Fibroblast of lung (primary cell): ENCODE results near the gene ZNF664. TPM values are rescaled to one million over a fixed set of nuclear protein-coding genes. Genes with fewer than 3 reads are reported as not detected.

Experiments used
- DNase-seq, 2 donors: peaks; one replicate each; pipeline versions ENCODE4 v3.0.0 to v3.0.0-alpha.2; 2010; ENCODE audit warnings: low read depth in 2 of 2
- H2AFZ ChIP-seq: 2 replicates; pipeline ENCODE4 v1.5.1; 2012; ENCODE audit warnings: low read length, control low read depth, inconsistent platforms
- H3K27ac ChIP-seq: 2 replicates; pipeline ENCODE4 v1.5.1; 2011; ENCODE audit warnings: low read length, control low read depth; ENCODE audit not compliant: insufficient read depth
- H3K27me3 ChIP-seq: 2 replicates; pipeline ENCODE4 v1.5.1; 2011; ENCODE audit warnings: mild to moderate bottlenecking, low read length; ENCODE audit not compliant: control insufficient read depth, insufficient read depth
- H3K36me3 ChIP-seq: 2 replicates; pipeline ENCODE4 v1.5.1; 2011; ENCODE audit warnings: low read length; ENCODE audit not compliant: control insufficient read depth, insufficient read depth
- H3K4me1 ChIP-seq: 2 replicates; pipeline ENCODE4 v1.5.1; 2011; ENCODE audit warnings: low read length; ENCODE audit not compliant: control insufficient read depth, insufficient read depth; ENCODE audit errors: extremely low read depth
- H3K4me2 ChIP-seq: 2 replicates; pipeline ENCODE4 v1.5.1; 2011; ENCODE audit warnings: low read length, control low read depth; ENCODE audit not compliant: insufficient read depth; ENCODE audit errors: extremely low read depth
- H3K4me3 ChIP-seq, 4 experiments: fragments of 200-600 bp in 1 of 4; sonication (generic) in 1 of 4; replicated peaks in 1 of 4; 2 replicates each; pipeline ENCODE4 v1.5.1; 2011 to 2016; ENCODE audit warnings: low read length in 4 of 4, low read depth in 3 of 4, mild to moderate bottlenecking in 3 of 4, control low read depth in 2 of 4, inconsistent platforms in 1 of 4, mixed read lengths in 1 of 4; ENCODE audit not compliant: insufficient read depth in 1 of 4; ENCODE audit errors: control extremely low read depth in 1 of 4
- H3K79me2 ChIP-seq: 2 replicates; pipeline ENCODE4 v1.5.1; 2012; ENCODE audit warnings: mild to moderate bottlenecking, low read length, inconsistent platforms; ENCODE audit not compliant: control insufficient read depth, insufficient read depth
- H3K9ac ChIP-seq: 2 replicates; pipeline ENCODE4 v1.5.1; 2011; ENCODE audit warnings: mild to moderate bottlenecking, low read length, control low read depth; ENCODE audit not compliant: insufficient read depth
- H3K9me3 ChIP-seq: 2 replicates; pipeline ENCODE4 v1.5.1; 2012; ENCODE audit warnings: low read depth, low read length; ENCODE audit not compliant: control insufficient read depth, insufficient read depth
- H4K20me1 ChIP-seq: 2 replicates; pipeline ENCODE4 v1.5.1; 2011; ENCODE audit warnings: low read length; ENCODE audit not compliant: control insufficient read depth, insufficient read depth; ENCODE audit errors: extremely low read depth
- EZH2 ChIP-seq: IDR thresholded peaks from 2 replicates; pipeline ENCODE4 v1.5.1; 2012; ENCODE audit warnings: low read length, control low read depth, mild to moderate bottlenecking; ENCODE audit errors: missing control alignments
- polyA plus RNA-seq, 2 donors: library from polyadenylated mRNA; depleted of rRNA in 1 of 2; stranded (reverse) in 1 of 2; unstranded in 1 of 2; fragments of >200 nt; gene quantifications; 2 replicates each; pipeline ENCODE4 v1.2.1, GENCODE V29; 2011 to 2012; ENCODE audit warnings: missing spikeins in 1 of 2
- total RNA-seq: library from RNA; depleted of rRNA; stranded (reverse); fragments of >200 nt; gene quantifications from 2 replicates; pipeline ENCODE4 v1.2.1, GENCODE V29; 2014
- TF ChIP-seq, protein P1 (sequence below), 2 donors: IDR thresholded peaks in 1 of 2; conservative IDR thresholded peaks in 1 of 2; 1 replicate in 1 of 2; 2 replicates in 1 of 2; pipeline ENCODE4 v1.5.1; 2011 to 2012; ENCODE audit warnings: low read length in 2 of 2, control low read depth in 1 of 2, inconsistent platforms in 1 of 2, low read depth in 1 of 2, mild to moderate bottlenecking in 1 of 2

Gene ZNF664
- total and polyA plus RNA-seq, 2 donors (not counting 1 experiment from before 2014, with no cell fraction given) = 43.9 to 55.1 TPM

GRCh38 chr12:124037331-124037730, 64.3 kb downstream of the ZNF664 start:
- Histone ChIP-seq H3K9ac (no peak overlapping the region), H2AFZ (no peak overlapping the region), H3K27ac (no peak overlapping the region), H3K4me1 (no peaks in the 10 kb centered on the region), H3K4me2 (no peak overlapping the region), H4K20me1 (no peaks in the 10 kb centered on the region), H3K9me3 (no peaks in the 10 kb centered on the region), H3K79me2 (no peaks in the 10 kb centered on the region), H3K36me3 (no peaks in the 10 kb centered on the region), H3K4me3 (no peak overlapping the region), H3K27me3 (no peaks in the 10 kb centered on the region)
- DNase-seq = no peak
- TF ChIP-seq, protein P1, sequence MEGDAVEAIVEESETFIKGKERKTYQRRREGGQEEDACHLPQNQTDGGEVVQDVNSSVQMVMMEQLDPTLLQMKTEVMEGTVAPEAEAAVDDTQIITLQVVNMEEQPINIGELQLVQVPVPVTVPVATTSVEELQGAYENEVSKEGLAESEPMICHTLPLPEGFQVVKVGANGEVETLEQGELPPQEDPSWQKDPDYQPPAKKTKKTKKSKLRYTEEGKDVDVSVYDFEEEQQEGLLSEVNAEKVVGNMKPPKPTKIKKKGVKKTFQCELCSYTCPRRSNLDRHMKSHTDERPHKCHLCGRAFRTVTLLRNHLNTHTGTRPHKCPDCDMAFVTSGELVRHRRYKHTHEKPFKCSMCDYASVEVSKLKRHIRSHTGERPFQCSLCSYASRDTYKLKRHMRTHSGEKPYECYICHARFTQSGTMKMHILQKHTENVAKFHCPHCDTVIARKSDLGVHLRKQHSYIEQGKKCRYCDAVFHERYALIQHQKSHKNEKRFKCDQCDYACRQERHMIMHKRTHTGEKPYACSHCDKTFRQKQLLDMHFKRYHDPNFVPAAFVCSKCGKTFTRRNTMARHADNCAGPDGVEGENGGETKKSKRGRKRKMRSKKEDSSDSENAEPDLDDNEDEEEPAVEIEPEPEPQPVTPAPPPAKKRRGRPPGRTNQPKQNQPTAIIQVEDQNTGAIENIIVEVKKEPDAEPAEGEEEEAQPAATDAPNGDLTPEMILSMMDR (conservative IDR thresholded peaks at IDR 0.05 in 1 of 2, IDR thresholded peaks at IDR 0.05 in 1 of 2; ENCODE audit: low read depth in 1 of 2, low read length in 2 of 2) = no peak
- TF ChIP-seq EZH2 = no peak

DNA sequence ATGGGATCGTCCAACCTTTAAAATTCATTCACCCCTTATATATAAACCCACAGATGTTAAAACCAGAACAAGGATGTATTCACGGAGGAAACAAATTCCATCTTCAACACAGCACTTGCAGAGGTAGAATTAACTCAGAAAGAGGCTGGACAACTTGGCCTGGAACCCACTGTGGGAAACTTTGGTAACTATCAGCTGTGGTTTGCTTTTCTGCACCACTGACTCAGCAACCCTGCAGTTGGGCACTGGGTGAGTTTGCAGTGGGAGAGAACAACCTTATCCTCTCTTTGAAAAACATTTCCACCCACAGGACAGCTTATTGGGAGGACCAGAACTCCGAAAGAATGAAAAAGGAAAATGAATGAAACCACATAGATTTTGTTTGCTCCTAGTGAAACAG, 66.3 kb downstream of the ZNF664 start:
- Histone ChIP-seq H3K4me2 (no peak overlapping the region), H3K4me3 (no peak overlapping the region), H3K9me3 (no peaks in the 10 kb centered on the region), H3K27ac (no peak overlapping the region), H4K20me1 (no peaks in the 10 kb centered on the region), H2AFZ (no peak overlapping the region), H3K27me3 (no peaks in the 10 kb centered on the region), H3K36me3 (no peaks in the 10 kb centered on the region), H3K79me2 (no peaks in the 10 kb centered on the region), H3K9ac (no peak overlapping the region), H3K4me1 (no peaks in the 10 kb centered on the region)
- TF ChIP-seq, protein P1 (conservative IDR thresholded peaks at IDR 0.05 in 1 of 2, IDR thresholded peaks at IDR 0.05 in 1 of 2; ENCODE audit: low read depth in 1 of 2, low read length in 2 of 2) = no peak
- no peak for TF ChIP-seq EZH2
- peak; percentile 35 to 86 for DNase-seq

DNA sequence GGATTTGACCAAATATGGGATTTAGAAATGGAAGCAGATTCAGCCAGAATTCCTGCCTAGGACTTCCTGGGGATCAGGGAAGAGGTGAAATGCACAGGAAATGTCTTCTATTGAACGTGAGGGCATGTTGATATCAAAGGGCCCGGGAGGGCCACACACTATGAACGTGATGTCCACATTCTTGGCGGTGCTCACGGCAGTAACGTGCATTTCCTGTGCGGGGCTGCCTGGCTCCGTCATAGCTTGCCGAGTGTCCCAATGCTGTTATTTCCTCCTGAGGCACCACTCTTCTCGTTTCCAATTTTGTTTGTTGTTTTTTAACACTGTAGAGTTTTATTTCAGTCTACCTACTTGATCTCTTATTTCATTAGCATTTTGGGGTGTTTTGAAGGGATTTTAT, 67.3 kb downstream of the ZNF664 start:
- H2AFZ ChIP-seq = no peak overlapping the region
- no peaks in the 10 kb centered on the region for H3K4me1 ChIP-seq
- no peak overlapping the region for H3K4me3 ChIP-seq
- no peak overlapping the region for H3K27ac ChIP-seq
- no peaks in the 10 kb centered on the region for H3K27me3 ChIP-seq
- H3K36me3 ChIP-seq = no peaks in the 10 kb centered on the region
- H3K4me2 ChIP-seq = no peak overlapping the region
- H3K79me2 ChIP-seq = no peaks in the 10 kb centered on the region
- no peaks in the 10 kb centered on the region for H4K20me1 ChIP-seq
- H3K9me3 ChIP-seq = no peaks in the 10 kb centered on the region
- no peak for DNase-seq
- H3K9ac ChIP-seq = no peak overlapping the region
- TF ChIP-seq, protein P1 (conservative IDR thresholded peaks at IDR 0.05 in 1 of 2, IDR thresholded peaks at IDR 0.05 in 1 of 2; ENCODE audit: low read depth in 1 of 2, low read length in 2 of 2) = no peak
- TF ChIP-seq EZH2 = no peak
